OCI-LY3 (cell line): ENCODE results near the gene TRIM44.

ENCODE experiments used
- EZH2phosphoT487 ChIP-seq: fragments of 200-600 bp; shearing (Covaris generic); IDR thresholded peaks from 2 replicates; pipeline ENCODE4 v1.6.1; 2018; ENCODE audit warnings: antibody characterized with exemption, mixed run types, low read depth
- TF ChIP-seq, protein P1 (sequence below): fragments of 200-600, 300-600 bp; sonication (generic); IDR thresholded peaks from 2 replicates; pipeline ENCODE4 v1.5.1; 2014; ENCODE audit warnings: antibody characterized with exemption, low read length, low read depth

DNA sequence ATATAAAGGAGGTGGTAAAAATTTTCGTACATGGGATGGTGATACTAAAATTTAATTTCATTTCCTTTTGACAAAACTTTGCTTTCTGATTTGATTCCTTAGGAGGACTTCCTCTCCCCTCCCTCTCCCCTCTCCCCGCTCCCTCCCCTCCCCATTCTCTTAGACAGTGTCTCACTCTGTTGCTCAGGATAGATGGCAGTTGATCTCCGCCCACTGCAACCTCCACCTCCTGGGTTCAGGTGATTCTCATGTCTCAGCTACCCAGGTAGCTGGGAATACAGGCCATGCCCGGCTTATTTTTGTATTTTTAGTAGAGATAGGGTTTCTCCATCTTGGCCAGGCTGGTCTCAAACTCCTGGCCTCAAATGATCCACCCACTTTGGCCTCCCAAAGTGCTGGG is 15.9 kb downstream of the TRIM44 start:
- TF ChIP-seq, protein P1, sequence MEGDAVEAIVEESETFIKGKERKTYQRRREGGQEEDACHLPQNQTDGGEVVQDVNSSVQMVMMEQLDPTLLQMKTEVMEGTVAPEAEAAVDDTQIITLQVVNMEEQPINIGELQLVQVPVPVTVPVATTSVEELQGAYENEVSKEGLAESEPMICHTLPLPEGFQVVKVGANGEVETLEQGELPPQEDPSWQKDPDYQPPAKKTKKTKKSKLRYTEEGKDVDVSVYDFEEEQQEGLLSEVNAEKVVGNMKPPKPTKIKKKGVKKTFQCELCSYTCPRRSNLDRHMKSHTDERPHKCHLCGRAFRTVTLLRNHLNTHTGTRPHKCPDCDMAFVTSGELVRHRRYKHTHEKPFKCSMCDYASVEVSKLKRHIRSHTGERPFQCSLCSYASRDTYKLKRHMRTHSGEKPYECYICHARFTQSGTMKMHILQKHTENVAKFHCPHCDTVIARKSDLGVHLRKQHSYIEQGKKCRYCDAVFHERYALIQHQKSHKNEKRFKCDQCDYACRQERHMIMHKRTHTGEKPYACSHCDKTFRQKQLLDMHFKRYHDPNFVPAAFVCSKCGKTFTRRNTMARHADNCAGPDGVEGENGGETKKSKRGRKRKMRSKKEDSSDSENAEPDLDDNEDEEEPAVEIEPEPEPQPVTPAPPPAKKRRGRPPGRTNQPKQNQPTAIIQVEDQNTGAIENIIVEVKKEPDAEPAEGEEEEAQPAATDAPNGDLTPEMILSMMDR: no peak
- TF ChIP-seq EZH2phosphoT487: no peak
